Measurements from ENCODE around the gene RALBP1. TPM values are rescaled to one million over a fixed set of nuclear protein-coding genes. Genes with fewer than 3 reads are reported as not detected.

Gene RALBP1
- total RNA-seq, 1 experiment from 2014 or later: 52.4 TPM

- H3K36me3 ChIP-seq: peaks cover 64% of the 10 kb centered on the region
- H3K27me3 ChIP-seq: no peaks in the 10 kb centered on the region
- peaks cover 8% of the 10 kb centered on the region; the same call in 1 of the 2 replicates for H3K9me3 ChIP-seq
- DNase-seq: no peak
- H3K4me3 ChIP-seq: no peak overlapping the region
Observed at GRCh38 chr18:9586814-9587213, 111.5 kb downstream of the RALBP1 start.

Other genes with a start within 250 kb of the RALBP1 start
- gene TWSG1, start 140.7 kb upstream of the RALBP1 start, total RNA-seq (2014; rRNA removed; shearing (Covaris generic); ENCODE audit: low replicate concordance): 31.8 and 35.6 TPM in 2 replicates
- gene PPP4R1, start 139.0 kb downstream of the RALBP1 start, total RNA-seq (2014; rRNA removed; shearing (Covaris generic); ENCODE audit: low replicate concordance): 45.1 and 103 TPM in 2 replicates
- 16.7 and 19.5 TPM in 2 replicates for gene RAB31, start 232.8 kb downstream of the RALBP1 start, total RNA-seq (2014; rRNA removed; shearing (Covaris generic); ENCODE audit: low replicate concordance)